Purkinje cell (primary cell): ENCODE measurements around the gene INTS11. TPM values are rescaled to one million over a fixed set of nuclear protein-coding genes. Genes with fewer than 3 reads are reported as not detected.

ENCODE experiments used
- polyA plus RNA-seq: library from polyadenylated mRNA; unstranded; fragments of >200 nt; fragmentation: Nextera tagmentation; gene quantifications from 2 replicates; pipeline ENCODE4 v1.2.1, GENCODE V29; 2014

Gene INTS11
- polyA plus RNA-seq, result 13.9 and 14.6 TPM in 2 replicates

GRCh38 chr1:1324524-1325287, at the start of gene INTS11, which contains the start of gene CPTP:
INTS11 (minus strand) TSS chr1:1324660; CDS start chr1:1324608, 52 bp downstream.
CPTP (plus strand) TSS chr1:1324802; CDS start chr1:1326911, 2,109 bp downstream.

DNA sequence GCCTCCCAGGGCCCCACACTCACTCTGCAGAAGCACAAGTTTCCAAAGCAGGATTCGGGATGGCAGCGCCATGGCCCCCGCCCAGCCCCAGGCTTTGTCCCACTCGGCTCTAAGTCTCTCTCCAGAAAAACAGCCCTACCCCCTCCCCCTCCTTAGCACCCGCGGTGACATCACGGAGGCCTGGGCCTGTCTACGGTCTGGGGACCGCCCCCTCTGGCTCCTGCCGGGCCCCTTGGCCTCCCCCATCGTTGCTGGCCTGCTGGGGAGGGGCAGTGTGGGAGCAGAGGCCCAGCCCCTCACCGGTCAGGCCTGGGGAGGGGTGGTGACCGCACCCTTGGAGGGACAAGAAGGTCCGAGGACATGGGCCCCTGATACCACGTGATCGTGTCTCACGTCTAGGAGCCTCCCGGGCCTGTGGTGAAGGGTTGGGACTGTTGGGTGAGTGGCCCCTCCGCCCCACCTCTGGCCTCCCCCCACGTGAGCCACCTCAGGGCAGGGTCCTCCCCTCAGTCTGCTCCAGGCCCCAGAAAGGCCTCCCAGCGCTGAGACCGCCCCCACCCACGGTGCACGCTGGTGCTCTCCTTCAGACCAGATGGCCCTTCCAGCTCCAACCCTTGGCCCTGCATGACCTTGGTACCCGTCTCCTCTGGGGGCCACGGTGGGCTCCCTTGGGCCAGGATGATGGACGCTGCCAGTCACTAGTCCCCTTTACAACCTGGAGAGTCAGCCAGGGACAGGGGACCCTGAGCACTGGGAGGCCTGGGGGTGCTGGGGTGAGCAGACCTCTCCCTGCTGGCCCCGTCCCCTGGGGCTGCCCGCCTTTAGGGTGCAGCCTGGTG, 34.2 kb upstream of the INTS11 start, which contains the start of gene MXRA8:
Gene MXRA8 (minus strand): TSS at position 123 of the 839 bp plus-strand sequence. CDS start 51 bp downstream, at position 72.

DNA sequence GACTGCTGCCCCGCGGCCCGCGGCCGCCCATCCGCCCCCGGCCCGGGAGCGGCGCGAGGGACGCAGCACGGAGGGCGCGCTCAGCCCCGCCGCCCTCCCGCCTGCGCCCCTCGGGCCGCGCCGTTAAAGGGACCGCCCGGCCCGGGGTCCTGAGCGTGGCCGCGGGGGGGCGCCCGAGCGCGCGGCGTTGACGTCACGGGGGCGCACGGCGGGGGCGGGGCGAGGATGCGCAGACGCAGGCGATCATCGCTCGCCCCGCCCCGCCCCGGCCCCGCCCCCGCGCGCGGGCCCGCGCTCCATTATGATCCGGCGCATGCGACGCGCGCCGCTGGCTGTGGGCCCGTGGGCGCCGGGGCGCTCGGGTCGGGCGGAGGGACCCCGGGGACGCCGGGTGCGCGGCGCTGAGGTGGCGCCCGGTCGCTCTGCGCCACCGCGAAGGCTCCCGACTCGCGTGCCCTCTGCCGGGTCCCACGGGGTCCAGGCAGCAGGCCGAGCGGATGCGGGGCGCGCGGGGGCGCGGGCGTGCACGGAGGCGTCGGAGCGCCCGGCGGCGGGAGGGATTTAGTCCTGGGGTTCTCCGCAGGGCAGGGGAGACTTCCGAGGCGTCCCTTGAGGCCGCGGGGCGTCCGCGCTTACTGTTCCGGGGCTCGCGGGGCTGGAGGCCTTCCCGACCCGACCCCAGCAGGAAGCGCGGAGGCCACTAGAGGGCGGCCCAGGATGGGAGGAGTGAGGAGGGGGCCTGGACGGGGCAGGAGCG, 25.0 kb upstream of the INTS11 start, which contains the start of gene DVL1:
Gene DVL1 (minus strand): TSS at position 163 of the 757 bp plus-strand sequence. CDS start 353 bp downstream, outside the sequence.

GRCh38 chr1:1331068-1331965, 6.9 kb upstream of the INTS11 start, which contains the start of gene TAS1R3:
TAS1R3 (plus strand) TSS chr1:1331280; CDS start chr1:1331346, 66 bp downstream.

DNA sequence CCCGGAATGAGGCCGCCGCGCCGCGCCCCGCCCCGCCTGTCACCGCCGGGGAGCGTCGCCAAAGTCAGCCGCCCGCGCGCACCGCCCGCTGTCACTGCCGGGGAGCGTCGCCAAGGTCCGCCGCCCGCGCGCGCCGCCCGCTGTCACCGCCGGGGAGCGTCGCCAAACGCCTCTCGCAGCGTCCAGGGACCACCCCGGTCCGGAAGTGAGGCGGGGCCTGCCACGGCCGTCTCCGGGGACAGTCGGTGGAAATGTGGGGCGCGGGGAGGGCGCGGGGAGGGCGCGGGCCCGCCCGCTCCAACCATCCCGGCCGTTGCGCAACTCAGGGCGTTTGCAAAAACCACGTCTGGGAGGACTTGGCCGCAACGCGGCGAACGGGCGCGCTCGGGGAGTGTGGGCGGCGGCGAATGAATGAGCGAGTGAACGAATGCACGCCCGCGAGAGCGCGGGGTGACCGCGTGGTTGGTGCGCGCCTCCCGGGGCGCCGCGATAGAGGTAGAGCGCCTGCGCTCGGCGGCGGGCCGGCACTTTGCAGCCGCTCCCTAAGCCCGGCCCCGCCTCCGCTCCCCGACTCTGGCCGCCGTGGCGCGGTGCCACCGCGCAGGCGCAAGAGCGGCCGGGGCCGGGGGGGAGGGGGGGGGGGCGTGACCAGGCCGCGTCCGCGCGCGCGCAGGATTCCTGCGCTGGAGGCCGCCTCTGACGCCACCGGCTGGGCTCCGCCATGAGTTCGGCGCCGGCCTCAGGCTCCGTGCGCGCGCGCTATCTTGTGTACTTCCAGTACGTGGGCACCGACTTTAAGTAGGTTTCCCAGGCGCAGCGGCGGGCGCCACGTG, 16.3 kb downstream of the INTS11 start, which contains the start of the genes ACAP3 and PUSL1:
Gene ACAP3 (minus strand): TSS at position 8 of the 833 bp plus-strand sequence. CDS start 115 bp downstream, outside the sequence.
Gene PUSL1 (plus strand): TSS at position 675 of the 833 bp plus-strand sequence. CDS start 47 bp downstream, at position 722.

GRCh38 chr1:1273512-1274298, 50.8 kb downstream of the INTS11 start, which contains the start of gene UBE2J2:
UBE2J2 (minus strand) TSS chr1:1273854; CDS start chr1:1267992, 5,862 bp downstream.

Other genes with a start within 250 kb of the INTS11 start
- gene C1orf159, start 208.6 kb downstream of the INTS11 start, polyA plus RNA-seq, result 0.26 TPM in 1 of 2 replicates, not detected in the other
- not detected in 2 replicates for gene TTLL10, start 150.8 kb downstream of the INTS11 start, polyA plus RNA-seq
- not detected in 2 replicates for gene TNFRSF18, start 118.1 kb downstream of the INTS11 start, polyA plus RNA-seq
- gene TNFRSF4, start 110.5 kb downstream of the INTS11 start, polyA plus RNA-seq, result not detected in 2 replicates
- 3.7 and 10.0 TPM in 2 replicates for gene SDF4, start 92.7 kb downstream of the INTS11 start, polyA plus RNA-seq
- 1.3 and 1.5 TPM in 2 replicates for gene B3GALT6, start 92.4 kb downstream of the INTS11 start, polyA plus RNA-seq
- gene C1QTNF12, start 77.9 kb downstream of the INTS11 start, polyA plus RNA-seq, result not detected in 2 replicates
- gene UBE2J2, start 50.8 kb downstream of the INTS11 start, polyA plus RNA-seq, result 0.87 and 3.4 TPM in 2 replicates
- gene SCNN1D, start 44.2 kb downstream of the INTS11 start, polyA plus RNA-seq, result not detected in 2 replicates
- 0.91 and 4.7 TPM in 2 replicates for gene ACAP3, start 16.7 kb downstream of the INTS11 start, polyA plus RNA-seq
- 0.26 and 2.6 TPM in 2 replicates for gene PUSL1, start 16.1 kb downstream of the INTS11 start, polyA plus RNA-seq
- gene CPTP, start 142 bp upstream of the INTS11 start, polyA plus RNA-seq, result 0.21 and 0.26 TPM in 2 replicates
- not detected in 2 replicates for gene TAS1R3, start 6.6 kb upstream of the INTS11 start, polyA plus RNA-seq
- 0.86 and 1.1 TPM in 2 replicates for gene DVL1, start 24.8 kb upstream of the INTS11 start, polyA plus RNA-seq
- 0.63 and 3.6 TPM in 2 replicates for gene MXRA8, start 33.9 kb upstream of the INTS11 start, polyA plus RNA-seq
- 29.6 and 36.4 TPM in 2 replicates for gene AURKAIP1, start 50.5 kb upstream of the INTS11 start, polyA plus RNA-seq
- 22.1 and 24.2 TPM in 2 replicates for gene CCNL2, start 74.7 kb upstream of the INTS11 start, polyA plus RNA-seq
- 252 and 299 TPM in 2 replicates for gene MRPL20, start 82.6 kb upstream of the INTS11 start, polyA plus RNA-seq
- 0.24 TPM in 1 of 2 replicates, not detected in the other for gene ANKRD65, start 96.6 kb upstream of the INTS11 start, polyA plus RNA-seq
- 0.74 TPM in 1 of 2 replicates, not detected in the other for gene VWA1, start 111.0 kb upstream of the INTS11 start, polyA plus RNA-seq
- 3.1 and 14.2 TPM in 2 replicates for gene ATAD3C, start 125.0 kb upstream of the INTS11 start, polyA plus RNA-seq
- not detected in 2 replicates for gene ATAD3B, start 147.1 kb upstream of the INTS11 start, polyA plus RNA-seq
- gene ATAD3A, start 187.5 kb upstream of the INTS11 start, polyA plus RNA-seq, result 0.10 and 0.27 TPM in 2 replicates
- gene TMEM240, start 216.0 kb upstream of the INTS11 start, polyA plus RNA-seq, result not detected in 2 replicates